B cell (primary cell): ENCODE results near the gene RTBDN. TPM values are rescaled to one million over a fixed set of nuclear protein-coding genes. Genes with fewer than 3 reads are reported as not detected.

Experiments
- ATAC-seq: fragments of 200-7000 bp; cut with Tn5 transposase; one replicate; pipeline ENCODE4 v1.10.0; 2021; ENCODE audit warnings: low read depth, mild to moderate bottlenecking, moderate number of reproducible peaks, moderate library complexity
- CTCF ChIA-PET: fragments of 350-600 bp; sonication (Branson Sonifier 250); formaldehyde crosslinking; loops from one replicate; lab custom pipeline; 2021; ENCODE audit warnings: antibody characterized with exemption, inconsistent platforms; lab: Charles Lee
- POLR2A ChIA-PET: fragments of 350-600 bp; sonication (Branson Sonifier 250); formaldehyde crosslinking; loops from one replicate; lab custom pipeline; 2021; ENCODE audit warnings: antibody characterized with exemption; lab: Charles Lee
- DNase-seq: peaks from one replicate; pipeline ENCODE4 v3.0.0; 2013
- H2AFZ ChIP-seq: 2 replicates; pipeline ENCODE4 v1.6.1; 2012; ENCODE audit warnings: mild to moderate bottlenecking, low read depth, low read length; ENCODE audit not compliant: insufficient read depth, poor library complexity, severe bottlenecking
- H3K27ac ChIP-seq, 2 donors: 1 replicate in 1 of 2; 2 replicates in 1 of 2; pipeline ENCODE4 v1.5.1; 2012 to 2013; ENCODE audit warnings: low read length in 2 of 2, mild to moderate bottlenecking in 2 of 2, moderate library complexity in 1 of 2
- H3K27me3 ChIP-seq, 4 experiments: fragments of 200-600 bp in 1 of 4; sonication (generic) in 1 of 4; replicated peaks in 1 of 4; 1 replicate in 2 of 4; 2 replicates in 2 of 4; pipeline versions ENCODE4 v1.6.1 to v1.7.0; 2013 to 2016; ENCODE audit warnings: low read length in 3 of 4, mild to moderate bottlenecking in 2 of 4, mixed read lengths in 1 of 4, moderate library complexity in 1 of 4; ENCODE audit not compliant: insufficient read depth in 4 of 4, control insufficient read depth in 3 of 4; ENCODE audit errors: control extremely low read depth in 1 of 4
- H3K36me3 ChIP-seq, 2 experiments: replicated peaks in 1 of 2; 1 replicate in 1 of 2; 2 replicates in 1 of 2; pipeline versions ENCODE4 v1.6.1 to v1.7.1; 2013; ENCODE audit warnings: low read length in 1 of 2; ENCODE audit not compliant: insufficient read depth in 2 of 2, control insufficient read depth in 1 of 2; ENCODE audit errors: control extremely low read depth in 1 of 2, extremely low read depth in 1 of 2
- H3K4me1 ChIP-seq, 2 donors: fragments of 200-600 bp in 1 of 2; sonication (generic) in 1 of 2; 1 replicate in 1 of 2; 2 replicates in 1 of 2; pipeline versions ENCODE4 v1.5.1 to v1.6.1; 2013 to 2017; ENCODE audit warnings: low read length in 2 of 2; ENCODE audit not compliant: control insufficient read depth in 2 of 2, insufficient read depth in 2 of 2
- H3K4me2 ChIP-seq: replicated peaks from 2 replicates; pipeline ENCODE3; 2012; ENCODE audit warnings: mild to moderate bottlenecking, low read depth, low read length; ENCODE audit not compliant: poor library complexity, severe bottlenecking
- H3K4me3 ChIP-seq, 5 experiments: fragments of 200-600 bp in 1 of 5; sonication (generic) in 1 of 5; 1 replicate in 3 of 5; 2 replicates in 2 of 5; pipeline versions ENCODE4 v1.5.1 to v1.7.0; 2011 to 2016; ENCODE audit warnings: low read length in 4 of 5, mild to moderate bottlenecking in 4 of 5, low read depth in 2 of 5, control low read depth in 1 of 5, moderate library complexity in 1 of 5; ENCODE audit not compliant: insufficient read depth in 1 of 5; ENCODE audit errors: control extremely low read depth in 1 of 5, extremely low read depth in 1 of 5
- H3K79me2 ChIP-seq: fragments of 200-600 bp; sonication (generic); one replicate; pipeline ENCODE4 v1.6.0; 2016; ENCODE audit warnings: low read length; ENCODE audit not compliant: control insufficient read depth, insufficient read depth
- H3K9ac ChIP-seq: fragments of 200-600 bp; sonication (generic); 2 replicates; pipeline ENCODE4 v1.6.1; 2017; ENCODE audit warnings: mild to moderate bottlenecking, low read length, moderate library complexity
- H3K9me3 ChIP-seq, 3 donors: one replicate each; pipeline versions ENCODE4 v1.6.1 to v1.7.1; 2013; ENCODE audit warnings: low read length in 2 of 3; ENCODE audit not compliant: control insufficient read depth in 2 of 3, insufficient read depth in 1 of 3; ENCODE audit errors: control extremely low read depth in 1 of 3
- H4K20me1 ChIP-seq: 2 replicates; pipeline ENCODE4 v1.6.0; 2012; ENCODE audit warnings: mild to moderate bottlenecking, low read length; ENCODE audit not compliant: insufficient read depth, control insufficient read depth, poor library complexity, severe bottlenecking
- H3K27ac Mint-ChIP-seq: one replicate; pipeline ENCODE4 v1.8.0; 2021; ENCODE audit warnings: mixed read lengths
- H3K27me3 Mint-ChIP-seq: one replicate; pipeline ENCODE4 v1.8.0; 2021; ENCODE audit warnings: mixed read lengths
- H3K4me1 Mint-ChIP-seq: one replicate; pipeline ENCODE4 v1.8.0; 2021; ENCODE audit warnings: mixed read lengths
- H3K4me3 Mint-ChIP-seq: one replicate; pipeline ENCODE4 v1.8.0; 2021; ENCODE audit warnings: mixed read lengths
- H3K9me3 Mint-ChIP-seq: one replicate; pipeline ENCODE4 v1.8.0; 2022; ENCODE audit warnings: mixed read lengths; ENCODE audit not compliant: insufficient read depth
- CTCF ChIP-seq: fragments of 200-600 bp; IDR thresholded peaks from one replicate; pipeline ENCODE4 v1.8.0; 2022; ENCODE audit warnings: antibody characterized with exemption, mild to moderate bottlenecking
- EZH2 ChIP-seq: IDR thresholded peaks from 2 replicates; pipeline ENCODE4 v1.6.1; 2012; ENCODE audit warnings: borderline replicate concordance, low read depth, mild to moderate bottlenecking, moderate library complexity, low read length; ENCODE audit not compliant: insufficient read depth, poor library complexity, severe bottlenecking
- WGBS: methylation state at CpG from one replicate; pipeline ENCODE4 v1.1.5; 2013; ENCODE audit warnings: missing lambda C conversion rate; ENCODE audit not compliant: insufficient coverage; 5-methylcytosine and 5-hydroxymethylcytosine counted together
- intact Hi-C: fragments of 100-400 bp; cut with micrococcal nuclease; formaldehyde crosslinking; loops from one replicate; pipeline ENCODE4 v1.10.0; 2022
- polyA plus RNA-seq: library from polyadenylated mRNA; depleted of rRNA; stranded (reverse); fragments of >200 nt; gene quantifications from 2 replicates; pipeline ENCODE4 v1.2.3, GENCODE V29; 2012
- total RNA-seq, 2 donors: library from RNA; stranded (reverse); fragments of 120-200 nt in 1 of 2; gene quantifications; 1 replicate in 1 of 2; 2 replicates in 1 of 2; pipeline versions ENCODE4 v1.2.3 to v1.2.4, GENCODE V29; 2013 to 2022

Gene RTBDN
- total and polyA plus RNA-seq, 2 donors (not counting 1 experiment from before 2014, with no cell fraction given) = not detected

- ChIA-PET CTCF (interaction anchor here (0.6 kb wide), 1 partner anchor 102 kb away, joined by 3 read pairs; no protein-coding TSS in a partner anchor), POLR2A (interaction anchor here (0.6 to 0.7 kb wide), 2 partner anchors 22 to 160 kb away, joined by 3 to 4 read pairs; no protein-coding TSS in a partner anchor)
- Histone ChIP-seq H3K4me2 (peak overlapping the region; percentile 69), H4K20me1 (no peaks in the 10 kb centered on the region), H3K27ac (no peak overlapping the region), H3K27me3 (peaks cover 6 to 91% (median 50%) of the 10 kb centered on the region in 4 experiments), H3K36me3 (no peaks in the 10 kb centered on the region), H2AFZ (peak overlapping the region; percentile 9), H3K9ac (peak overlapping the region; percentile 15), H3K4me1 (peaks cover 29 to 41% of the 10 kb centered on the region in 2 donors), H3K4me3 (peak overlapping the region in 1 of 5 experiments; percentile 29), H3K79me2 (no peaks in the 10 kb centered on the region), H3K9me3 (peaks cover 0 to 31% (median under 1%) of the 10 kb centered on the region in 3 donors)
- TF ChIP-seq EZH2 (no peak), CTCF (no peak)
- no peak overlapping the region for H3K27ac Mint-ChIP-seq
- peaks cover 66% of the 10 kb centered on the region for H3K27me3 Mint-ChIP-seq
- H3K4me1 Mint-ChIP-seq = peaks cover 39% of the 10 kb centered on the region
- DNase-seq (peak; percentile 57), ATAC-seq (peak; percentile 22)
- intact Hi-C loops = no loop called here
- H3K9me3 Mint-ChIP-seq = no peaks in the 10 kb centered on the region
- no peak overlapping the region for H3K4me3 Mint-ChIP-seq
- WGBS = 33% methylated on average over 43 of the region's 43 CpGs
These were observed 6.0 kb upstream of the RTBDN start for GRCh38 chr19:12840091-12841079.
